Measurements from ENCODE around the gene SPATC1L.
"Not testable (repeated sequence)": the region's sequence is repeated elsewhere in the genome, so short reads cannot be mapped to it uniquely, and the experiment has no call there.

SPATC1L gene

GRCh38 chr21:46200877-46201803 lies 16.9 kb upstream of the SPATC1L start:
- not testable (repeated sequence) for DNase-seq (ENCODE audit: low read depth in 3 of 3)

- no peak for DNase-seq (ENCODE audit: low read depth in 3 of 3)
Observed at GRCh38 chr21:46199436-46200373, 15.4 kb upstream of the SPATC1L start.

DNA sequence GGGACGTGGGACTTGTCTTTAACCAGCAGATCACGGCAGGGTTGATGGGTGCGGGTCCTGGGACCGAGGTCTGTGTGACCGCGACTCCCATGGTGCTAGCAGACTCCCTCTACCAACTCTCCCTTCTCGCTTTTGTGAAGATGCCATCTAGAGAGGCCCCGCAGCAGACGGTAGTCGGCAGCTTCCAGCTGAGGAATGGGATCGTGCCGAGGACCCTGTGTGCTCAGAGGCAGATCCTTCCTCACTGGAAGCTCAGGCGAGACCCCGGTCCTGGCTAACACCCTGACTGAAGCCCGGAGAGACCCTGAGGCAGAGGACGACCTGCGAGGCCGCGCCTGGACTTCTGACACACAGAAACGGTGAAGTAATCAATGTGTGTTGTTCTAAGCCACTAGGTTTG lies 12.5 kb upstream of the SPATC1L start:
- DNase-seq (ENCODE audit: low read depth in 3 of 3) = no peak

GRCh38 chr21:46195595-46196195 lies 11.4 kb upstream of the SPATC1L start:
- DNase-seq (ENCODE audit: low read depth in 3 of 3) = no peak

DNA sequence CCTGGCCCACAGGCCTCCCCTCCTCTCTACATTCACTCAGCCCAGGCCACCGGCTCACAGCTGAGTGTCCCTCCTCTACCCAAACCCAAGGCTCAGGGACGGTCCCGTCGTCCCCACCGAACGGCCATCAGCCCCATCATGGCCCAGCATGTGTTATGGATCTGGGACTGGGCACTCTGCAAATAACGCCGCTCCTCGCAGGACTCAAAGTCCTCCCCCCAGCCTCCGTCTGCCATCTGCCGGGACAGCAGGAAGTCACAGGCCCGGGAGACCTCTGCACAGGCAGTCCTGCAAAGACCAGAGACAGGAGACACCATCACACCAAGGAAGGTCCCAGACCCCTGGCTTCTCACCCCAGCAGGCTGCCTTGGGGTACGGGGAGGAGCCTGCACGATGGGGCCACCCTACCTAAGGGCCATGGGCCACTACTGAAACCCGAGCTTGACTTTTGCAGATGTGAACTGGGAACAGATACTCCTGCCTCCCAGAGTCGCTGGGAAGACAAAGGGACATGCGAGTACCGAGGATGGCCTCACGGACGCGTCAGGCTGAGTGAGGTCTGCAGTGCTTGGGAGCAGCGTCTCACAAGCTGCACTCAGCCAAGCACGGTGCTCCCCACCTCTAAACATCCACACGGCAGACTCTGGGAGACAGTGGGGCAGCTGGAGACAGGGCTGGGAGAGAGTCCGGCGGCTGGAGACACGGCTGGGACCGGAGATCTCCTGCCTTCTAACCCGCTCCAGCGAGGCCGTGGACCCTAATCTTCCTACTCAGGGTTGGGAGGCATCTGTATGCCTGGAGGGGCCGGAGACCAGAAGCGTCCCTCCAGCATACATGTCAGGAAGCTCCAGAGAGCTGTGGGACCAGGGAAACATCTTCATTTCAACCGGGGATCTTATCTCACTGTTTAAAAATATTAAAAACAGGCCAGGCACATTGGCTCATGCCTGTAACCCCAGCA lies 10.4 kb upstream of the SPATC1L start:
- DNase-seq (ENCODE audit: low read depth in 3 of 3) = no peak

- no peak for DNase-seq (ENCODE audit: low read depth in 3 of 3)
Observed at GRCh38 chr21:46193829-46194373, 9.6 kb upstream of the SPATC1L start.

GRCh38 chr21:46191686-46192575 lies 7.7 kb upstream of the SPATC1L start:
- DNase-seq (ENCODE audit: low read depth in 3 of 3) = no peak

GRCh38 chr21:46191257-46191685 lies 7.0 kb upstream of the SPATC1L start:
- no peak for DNase-seq (ENCODE audit: low read depth in 3 of 3)

DNA sequence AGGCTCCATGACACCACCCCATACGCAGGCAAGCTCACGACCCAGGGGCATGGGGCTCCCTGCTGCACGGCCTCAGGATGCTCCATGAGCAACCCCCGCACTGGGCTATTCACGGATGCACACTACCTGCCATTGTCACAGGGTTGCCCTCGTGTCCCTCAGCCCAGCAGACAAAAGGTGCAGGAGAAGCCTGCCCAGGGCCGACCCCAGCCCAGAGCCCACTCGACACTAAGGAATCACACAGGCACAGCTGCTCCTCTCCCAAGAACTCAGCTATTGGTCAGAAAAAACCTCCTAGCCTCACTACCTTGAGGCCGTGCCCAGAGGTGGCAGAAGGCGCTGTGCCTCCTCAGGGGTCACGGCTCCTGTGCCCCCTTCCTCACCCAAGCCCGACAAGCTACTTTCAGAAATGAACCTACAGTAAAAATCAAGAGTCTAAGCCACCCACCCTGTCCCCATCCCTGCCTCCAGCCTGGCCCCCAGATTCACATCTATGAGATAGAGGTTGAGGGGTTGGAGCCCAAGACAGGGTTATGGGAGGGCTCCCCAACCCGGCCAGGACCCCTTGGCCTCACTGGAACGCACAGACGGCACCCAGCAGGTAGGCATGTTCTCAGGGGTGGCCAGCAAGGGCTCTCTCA lies 6.4 kb upstream of the SPATC1L start:
- no peak for DNase-seq (ENCODE audit: low read depth in 3 of 3)

DNA sequence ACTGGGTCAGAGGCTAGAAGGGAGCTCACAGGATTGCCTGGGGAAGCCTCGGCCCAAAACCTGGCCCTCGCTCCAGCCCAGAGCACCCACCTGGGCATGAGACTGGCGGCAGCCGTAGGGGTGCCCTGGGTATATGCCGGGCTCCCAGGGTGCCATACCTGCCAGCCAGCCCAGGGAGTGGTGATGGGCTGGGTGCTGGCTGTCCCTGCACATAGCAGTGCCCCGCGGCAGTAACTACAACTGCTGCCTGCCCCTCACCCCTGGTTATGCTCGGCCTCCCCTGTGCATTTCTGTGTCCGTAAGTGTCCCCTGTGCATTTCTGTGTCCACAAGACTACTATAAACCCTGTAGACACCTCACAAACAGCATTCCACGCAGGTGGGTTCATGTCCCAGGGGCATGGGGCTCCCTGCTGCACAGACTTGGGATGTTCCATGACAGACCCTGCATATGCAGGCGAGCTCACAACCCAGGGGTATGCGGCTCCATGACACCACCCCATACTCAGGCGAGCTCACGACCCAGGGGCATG lies 5.8 kb upstream of the SPATC1L start:
- no peak for DNase-seq (ENCODE audit: low read depth in 3 of 3)

- no peak for DNase-seq (ENCODE audit: low read depth in 3 of 3)
Observed at GRCh38 chr21:46189213-46189958, 5.1 kb upstream of the SPATC1L start.

DNA sequence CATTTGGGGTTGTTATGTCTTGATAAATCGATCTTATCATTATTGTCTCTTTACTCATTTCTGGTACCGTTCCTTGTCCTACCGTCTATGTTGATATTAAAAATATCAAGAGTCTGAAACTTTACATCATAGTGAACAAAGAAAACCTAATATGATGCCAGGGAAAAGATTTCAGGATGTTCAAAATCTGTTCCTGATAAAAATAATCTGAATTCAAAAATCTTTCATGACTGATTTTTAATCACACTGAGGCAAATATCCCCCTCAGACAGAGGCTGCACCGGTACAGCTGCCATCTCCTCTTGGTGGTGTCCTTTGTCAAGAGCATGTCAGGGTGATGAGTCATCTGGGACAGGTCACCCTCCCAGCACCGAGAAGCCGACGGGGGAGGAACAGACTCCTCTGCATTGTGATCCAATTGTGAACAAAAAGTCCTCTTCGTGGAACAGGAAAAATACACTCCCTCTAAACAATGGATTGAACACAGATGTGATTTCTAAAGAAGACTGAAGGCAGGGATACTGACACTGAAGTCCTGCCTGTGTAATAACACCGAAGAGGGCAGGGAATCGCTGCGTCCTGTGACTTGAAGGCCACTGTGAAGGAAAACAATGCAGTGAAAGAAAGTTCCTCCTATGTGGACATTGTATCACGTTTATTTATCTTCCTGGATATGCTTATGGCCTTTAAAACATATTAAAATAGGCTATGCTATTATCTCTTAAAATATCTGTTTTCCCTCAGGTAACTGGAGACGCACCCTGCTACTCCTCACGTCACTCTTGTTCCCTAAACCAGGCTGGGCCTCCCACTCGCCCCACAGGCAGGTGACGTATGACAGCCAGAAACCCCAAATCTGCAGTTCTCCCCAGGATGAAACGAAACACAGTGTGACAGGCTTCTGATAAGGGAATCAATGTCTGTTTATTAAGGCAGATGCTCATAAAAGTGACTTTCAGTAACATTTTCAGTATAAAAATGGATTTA lies 4.3 kb upstream of the SPATC1L start:
- no peak for DNase-seq (ENCODE audit: low read depth in 3 of 3)

DNA sequence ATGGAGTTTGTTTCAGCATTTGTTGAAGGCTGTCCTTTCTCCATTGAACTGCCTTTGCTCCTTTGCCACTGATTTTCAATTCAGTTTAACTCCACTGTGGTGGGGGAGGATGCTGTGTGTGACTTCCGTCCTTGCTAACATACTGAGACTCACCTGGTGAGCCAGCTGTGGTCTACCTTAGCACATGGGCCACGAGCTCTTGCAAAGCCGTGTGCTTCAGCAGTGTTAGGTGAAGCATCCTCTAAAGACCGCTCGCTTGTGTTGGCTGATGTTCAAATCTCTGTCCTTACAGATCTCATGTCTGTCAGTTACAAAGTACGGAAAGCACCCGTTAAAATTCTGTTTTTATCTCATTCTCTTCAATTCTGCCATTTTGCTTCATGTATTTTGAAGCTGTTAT lies 3.6 kb upstream of the SPATC1L start:
- DNase-seq (ENCODE audit: low read depth in 3 of 3) = no peak

DNA sequence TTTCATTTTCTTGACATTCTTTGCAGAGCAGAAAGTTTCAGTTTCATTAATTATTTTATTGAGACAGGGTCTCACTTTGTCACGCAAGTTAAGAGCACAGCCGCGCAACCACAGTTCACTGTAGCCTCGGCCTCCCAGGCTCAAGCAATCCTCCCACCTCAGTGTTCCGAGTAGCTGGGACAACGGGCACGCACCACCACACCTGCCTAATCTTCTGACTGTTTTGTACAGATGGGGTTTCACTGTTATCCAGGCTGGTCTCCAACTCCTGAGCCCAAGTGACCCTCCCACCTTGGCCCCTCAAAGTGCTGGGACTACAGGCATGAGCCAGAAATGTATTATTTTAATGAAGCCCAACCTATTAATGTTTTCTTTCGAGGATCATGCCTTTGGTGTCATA lies 3.0 kb upstream of the SPATC1L start:
- DNase-seq (ENCODE audit: low read depth in 3 of 3) = no peak

DNA sequence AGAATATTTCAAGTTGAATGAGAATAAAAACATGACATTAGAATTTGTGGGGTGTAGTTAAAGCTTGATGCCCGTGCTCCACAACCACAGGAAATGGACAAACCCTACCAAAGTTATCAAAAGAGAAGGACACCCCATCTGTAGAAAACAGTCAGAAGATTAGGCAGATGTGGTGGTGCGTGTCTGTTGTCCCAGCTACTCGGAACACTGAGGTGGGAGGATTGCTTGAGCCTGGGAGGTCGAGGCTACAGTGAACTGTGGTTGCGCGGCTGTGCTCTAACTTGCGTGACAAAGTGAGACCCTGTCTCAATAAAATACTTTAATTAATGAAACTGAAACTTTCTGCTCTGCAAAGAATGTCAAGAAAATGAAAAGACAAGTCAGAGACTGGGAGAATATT lies 1.5 kb upstream of the SPATC1L start:
- no peak for DNase-seq (ENCODE audit: low read depth in 3 of 3)

DNA sequence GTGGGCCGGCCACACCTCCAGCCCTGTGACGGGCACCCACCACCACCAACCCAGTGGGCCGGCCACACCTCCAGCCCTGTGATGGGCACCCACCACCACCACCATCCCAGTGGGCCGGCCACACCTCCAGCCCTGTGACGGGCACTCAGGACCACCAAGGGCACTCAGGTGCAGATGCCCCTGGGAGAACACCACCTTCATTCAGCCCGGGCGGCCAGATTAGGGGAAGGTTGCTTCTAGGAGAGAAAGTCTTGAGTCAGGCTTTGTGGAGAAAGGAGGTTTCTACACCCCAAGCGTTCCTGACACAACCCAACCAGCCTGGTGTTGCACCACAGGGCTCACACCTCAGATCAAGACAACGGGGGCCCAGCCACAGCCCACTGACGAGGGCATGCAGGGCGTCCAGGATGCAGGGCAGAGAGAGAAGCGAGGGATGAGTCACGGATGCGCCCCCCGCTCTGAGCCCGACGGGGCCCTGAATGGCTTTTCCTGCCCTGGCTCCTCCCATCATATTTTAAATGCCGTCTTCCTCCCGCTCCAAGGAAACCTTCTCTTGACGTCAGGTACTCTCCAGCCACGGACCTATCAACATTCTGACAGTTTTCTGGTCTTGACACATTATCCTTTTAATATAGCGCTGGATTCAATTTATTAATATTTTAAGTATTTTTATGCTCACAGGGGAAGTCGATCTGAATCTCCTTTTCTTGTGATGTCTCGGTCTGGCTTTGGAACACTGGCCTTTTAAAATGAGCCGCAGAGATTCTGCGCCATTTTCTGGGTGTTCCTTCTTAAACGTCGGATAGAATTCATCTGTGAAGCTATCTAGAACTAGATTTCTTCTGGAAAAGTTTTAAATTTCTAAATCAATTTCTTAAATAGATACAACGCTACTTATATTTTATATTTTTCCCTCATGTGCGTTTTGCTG lies 631 bp upstream of the SPATC1L start:
- peak in 2 of 3 donors; percentile 38 to 65 for DNase-seq (ENCODE audit: low read depth in 3 of 3)
